Mononuclear cell (primary cell): ENCODE data around the gene COQ4. TPM values are rescaled to one million over a fixed set of nuclear protein-coding genes. Genes with fewer than 3 reads are reported as not detected.
A peak's percentile ranks its signal among the peaks of the same experiment; 100 is the strongest.

Experiments used
- H3K27me3 ChIP-seq: 2 replicates; pipeline ENCODE4 v1.6.0; 2011; ENCODE audit warnings: low read length, control low read depth; ENCODE audit not compliant: insufficient read depth
- H3K4me1 ChIP-seq: 2 replicates; pipeline ENCODE4 v1.5.1; 2011; ENCODE audit warnings: mild to moderate bottlenecking, low read length, control low read depth; ENCODE audit not compliant: insufficient read depth
- H3K4me3 ChIP-seq: 2 replicates; pipeline ENCODE4 v1.5.1; 2011; ENCODE audit warnings: mild to moderate bottlenecking, low read length, moderate library complexity
- H3K9me3 ChIP-seq: 2 replicates; pipeline ENCODE4 v1.5.1; 2011; ENCODE audit warnings: low read depth, mild to moderate bottlenecking, control low read depth, low read length
- total RNA-seq: library from RNA; depleted of rRNA; stranded (reverse); fragments of >200 nt; gene quantifications from one replicate; pipeline ENCODE4 v1.2.3, GENCODE V29; 2012

Gene COQ4
- total RNA-seq, 1 donor = 14.5 TPM

DNA sequence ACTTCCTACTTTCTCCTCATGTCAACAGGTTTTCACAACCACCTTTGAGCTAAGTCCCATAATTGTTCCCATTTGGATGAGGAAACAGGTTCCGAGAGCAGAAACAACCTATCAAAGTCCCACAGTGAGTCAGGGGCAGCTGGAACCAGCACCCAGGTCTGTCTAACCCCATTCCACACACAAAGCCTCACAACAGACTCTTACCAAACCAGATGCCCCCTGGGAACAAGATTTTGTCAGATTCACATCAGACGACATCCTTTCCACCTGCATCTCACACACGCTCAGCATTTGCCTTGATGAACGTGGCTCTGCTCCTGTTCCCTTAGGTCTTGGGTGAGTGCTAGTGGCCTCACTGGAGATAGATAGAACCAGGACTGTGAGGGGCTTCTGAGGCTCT is 29.5 kb upstream of the COQ4 start:
- no peaks in the 10 kb centered on the region for H3K27me3 ChIP-seq
- H3K9me3 ChIP-seq = no peaks in the 10 kb centered on the region
- H3K4me1 ChIP-seq = no peaks in the 10 kb centered on the region
- H3K4me3 ChIP-seq = no peak overlapping the region

- no peaks in the 10 kb centered on the region for H3K27me3 ChIP-seq
- no peaks in the 10 kb centered on the region for H3K9me3 ChIP-seq
- no peaks in the 10 kb centered on the region for H3K4me1 ChIP-seq
- no peak overlapping the region for H3K4me3 ChIP-seq
Observed at GRCh38 chr9:128294142-128294541, 28.5 kb upstream of the COQ4 start.

DNA sequence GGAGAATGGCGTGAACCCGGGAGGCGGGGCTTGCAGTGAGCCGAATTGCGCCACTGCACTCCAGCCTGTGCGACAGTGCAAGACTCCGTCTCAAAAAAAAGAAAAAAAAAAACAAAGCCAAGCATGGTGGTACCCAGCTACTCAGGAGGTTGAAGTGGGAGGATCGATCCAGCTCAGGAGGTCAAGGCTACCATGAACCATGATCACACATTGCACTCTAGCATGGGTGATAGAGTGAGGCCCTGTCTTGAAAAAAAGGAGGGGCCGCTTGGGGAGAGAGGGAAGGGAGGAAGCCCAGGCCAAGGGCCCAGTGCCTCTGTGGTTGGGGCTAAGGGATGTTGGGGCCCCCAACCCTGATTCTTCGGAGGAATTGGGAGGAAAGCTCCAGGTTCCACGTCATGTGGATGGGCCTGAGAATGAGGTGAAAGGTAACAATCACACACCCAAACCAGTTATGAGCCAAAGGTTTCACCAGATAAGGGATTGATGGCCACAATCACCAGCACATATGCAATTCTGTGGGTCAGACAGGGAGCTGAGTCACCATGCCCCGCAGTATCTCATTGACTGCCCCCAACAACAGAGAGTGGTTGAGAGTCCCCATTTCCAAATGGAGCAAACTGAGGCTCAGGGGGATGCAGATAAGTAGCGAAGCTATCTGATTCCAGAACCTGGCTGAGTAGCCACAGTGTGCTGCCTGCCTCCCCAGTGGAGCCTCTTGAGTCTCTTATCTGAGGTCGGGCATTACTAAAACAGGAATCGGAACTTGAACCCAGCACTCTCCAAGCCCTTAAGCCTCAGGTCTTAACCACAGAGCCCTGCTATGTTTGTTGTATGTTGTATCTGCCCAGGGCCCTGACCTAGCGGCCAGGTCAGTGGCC is 26.1 kb upstream of the COQ4 start:
- H3K27me3 ChIP-seq = no peaks in the 10 kb centered on the region
- H3K4me3 ChIP-seq = no peak overlapping the region
- no peaks in the 10 kb centered on the region for H3K9me3 ChIP-seq
- H3K4me1 ChIP-seq = no peaks in the 10 kb centered on the region

GRCh38 chr9:128297221-128297773 is 25.3 kb upstream of the COQ4 start:
- Histone ChIP-seq H3K4me1 (no peaks in the 10 kb centered on the region), H3K27me3 (no peaks in the 10 kb centered on the region), H3K4me3 (no peak overlapping the region), H3K9me3 (no peaks in the 10 kb centered on the region)

DNA sequence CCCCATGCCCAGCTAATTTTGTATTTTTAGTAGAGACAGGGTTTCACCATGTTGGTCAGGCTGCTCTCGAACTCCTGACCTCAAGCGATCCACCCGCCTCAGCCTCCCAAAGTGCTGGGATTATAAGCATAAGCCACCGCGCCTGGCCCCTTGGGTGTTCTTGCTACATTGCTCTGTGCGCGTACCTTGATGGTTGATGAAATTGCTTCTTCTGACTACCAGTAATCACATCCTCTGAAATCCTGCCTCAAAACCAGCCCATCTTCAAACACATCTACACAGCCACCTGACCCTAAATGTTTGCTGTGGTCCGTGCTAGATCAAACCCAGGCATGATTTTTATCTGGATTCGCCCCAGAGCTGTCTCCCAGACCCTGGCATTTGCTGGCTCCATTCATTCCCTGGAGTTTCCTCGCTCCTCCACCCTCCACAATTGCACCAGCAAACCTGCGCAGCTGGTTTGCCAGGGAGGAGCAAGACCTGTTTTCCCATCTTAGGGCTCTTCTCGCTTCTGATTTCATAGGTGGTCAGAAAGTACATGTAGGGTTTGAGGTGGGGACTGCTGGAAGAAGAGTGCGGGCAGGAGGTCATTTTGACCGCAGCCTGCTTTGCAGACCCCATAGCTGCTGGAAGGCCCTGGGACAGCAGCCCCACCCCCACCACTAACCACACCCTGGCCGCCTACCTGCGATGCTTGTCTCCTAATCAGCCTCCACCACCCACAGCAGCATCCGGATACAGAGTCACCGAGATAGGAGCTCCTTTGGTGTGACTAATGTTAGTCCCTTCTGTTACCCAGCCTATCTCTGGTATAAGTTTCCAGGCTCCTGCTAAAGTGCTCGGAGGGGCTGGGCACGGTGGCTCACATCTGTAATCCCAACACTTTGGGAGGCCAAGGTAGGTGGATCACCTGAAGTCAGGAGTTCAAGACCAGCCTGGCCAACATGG is 23.8 kb upstream of the COQ4 start:
- Histone ChIP-seq H3K9me3 (no peaks in the 10 kb centered on the region), H3K27me3 (no peaks in the 10 kb centered on the region), H3K4me3 (no peak overlapping the region), H3K4me1 (no peaks in the 10 kb centered on the region)

- H3K9me3 ChIP-seq = no peaks in the 10 kb centered on the region
Observed at GRCh38 chr9:128304136-128304970, 18.3 kb upstream of the COQ4 start.

GRCh38 chr9:128304971-128305288 is 17.7 kb upstream of the COQ4 start:
- Histone ChIP-seq H3K4me1 (no peaks in the 10 kb centered on the region), H3K4me3 (no peak overlapping the region), H3K9me3 (no peaks in the 10 kb centered on the region), H3K27me3 (no peaks in the 10 kb centered on the region)

More at GRCh38 chr9:128304136-128304970, 18.3 kb upstream of the COQ4 start:
- Histone ChIP-seq H3K4me1 (no peaks in the 10 kb centered on the region), H3K4me3 (no peak overlapping the region), H3K27me3 (no peaks in the 10 kb centered on the region)

GRCh38 chr9:128309551-128309950 is 13.1 kb upstream of the COQ4 start:
- Histone ChIP-seq H3K4me3 (no peak overlapping the region), H3K27me3 (no peaks in the 10 kb centered on the region), H3K4me1 (no peaks in the 10 kb centered on the region), H3K9me3 (no peaks in the 10 kb centered on the region)

DNA sequence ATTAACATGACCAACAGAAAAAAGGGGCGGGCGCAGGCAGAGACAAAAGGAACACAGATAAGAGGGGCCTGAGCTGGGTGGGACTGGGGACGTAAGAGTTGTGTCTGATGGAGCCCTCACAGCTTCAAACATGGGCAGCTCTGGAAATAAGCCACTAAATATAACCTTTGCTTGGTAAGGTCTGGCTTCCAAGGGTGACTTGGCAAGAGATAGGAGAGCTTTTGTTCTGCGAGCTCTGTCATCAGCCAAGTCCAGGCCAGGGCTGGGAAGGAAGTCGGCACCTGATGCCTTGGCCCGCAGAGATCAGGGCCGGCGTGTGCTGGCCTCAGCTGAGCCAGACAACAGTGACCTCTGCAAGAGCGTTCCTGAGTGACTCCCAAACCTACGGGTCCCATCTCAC is 12.2 kb upstream of the COQ4 start:
- Histone ChIP-seq H3K9me3 (no peaks in the 10 kb centered on the region), H3K4me3 (no peak overlapping the region)

DNA sequence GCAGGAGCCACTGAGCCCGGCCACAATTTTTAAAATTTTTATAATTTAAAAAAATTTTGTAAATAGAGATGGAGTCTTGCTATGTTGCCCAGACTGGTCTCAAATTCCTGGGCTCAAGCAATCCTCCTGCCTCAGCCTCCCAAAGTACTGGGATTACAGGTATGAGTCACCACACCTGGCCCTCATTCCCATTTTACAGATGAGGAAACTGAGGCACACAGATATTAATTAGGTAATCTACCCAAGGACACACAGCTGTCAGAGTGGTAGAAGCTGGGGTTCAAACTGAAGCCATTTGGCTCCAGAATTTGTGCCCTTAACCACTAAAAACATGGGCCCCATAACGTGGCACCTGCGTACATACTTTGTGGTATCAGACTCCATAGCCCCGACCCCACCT is 7.9 kb upstream of the COQ4 start:
- Histone ChIP-seq H3K4me3 (no peak overlapping the region), H3K27me3 (no peaks in the 10 kb centered on the region), H3K4me1 (no peaks in the 10 kb centered on the region), H3K9me3 (no peaks in the 10 kb centered on the region)

More for the DNA sequence above, 12.2 kb upstream of the COQ4 start:
- Histone ChIP-seq H3K27me3 (no peaks in the 10 kb centered on the region), H3K4me1 (no peaks in the 10 kb centered on the region)

DNA sequence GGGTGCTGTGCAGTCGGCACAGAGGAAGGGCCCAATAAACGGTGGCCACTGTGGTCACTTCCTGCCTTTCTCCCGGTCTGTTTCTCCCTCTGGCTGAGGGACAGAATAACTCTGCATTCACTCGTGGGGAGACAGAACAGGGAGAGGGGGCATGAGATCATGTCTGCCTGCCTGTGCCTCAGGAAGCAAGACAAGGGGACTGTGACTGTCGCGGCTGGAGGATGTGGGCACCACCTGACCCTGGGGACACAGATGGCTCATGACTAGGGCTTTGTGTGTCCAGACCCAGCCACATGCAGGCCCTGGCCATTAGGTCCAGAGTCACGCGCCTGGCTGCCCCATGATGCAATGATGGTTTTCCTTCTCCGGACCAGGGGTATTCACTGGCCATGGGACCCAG is 6.2 kb upstream of the COQ4 start:
- peaks cover 3% of the 10 kb centered on the region for H3K4me1 ChIP-seq
- no peaks in the 10 kb centered on the region for H3K27me3 ChIP-seq
- H3K9me3 ChIP-seq = no peaks in the 10 kb centered on the region
- no peak overlapping the region for H3K4me3 ChIP-seq

DNA sequence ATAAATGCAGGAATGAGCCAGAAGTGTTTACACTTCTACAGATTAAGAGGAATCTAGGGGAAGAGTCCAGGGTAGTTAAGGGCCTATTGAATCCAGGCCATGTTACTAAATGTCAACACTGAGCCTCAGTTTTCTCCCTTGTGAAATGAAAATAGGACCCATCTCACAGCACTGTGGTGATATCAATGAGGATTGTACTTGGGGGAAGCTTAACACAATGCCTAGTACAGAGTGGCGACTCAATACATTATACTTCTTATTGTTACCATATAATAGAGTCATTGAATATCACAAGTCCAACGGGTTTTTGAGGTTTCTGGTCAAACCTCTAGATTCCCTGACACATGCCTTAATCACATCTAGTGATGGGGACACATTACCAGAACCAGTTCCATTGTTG is 5.0 kb upstream of the COQ4 start:
- Histone ChIP-seq H3K9me3 (no peaks in the 10 kb centered on the region), H3K4me1 (peaks cover 10% of the 10 kb centered on the region), H3K27me3 (no peaks in the 10 kb centered on the region), H3K4me3 (no peak overlapping the region)

DNA sequence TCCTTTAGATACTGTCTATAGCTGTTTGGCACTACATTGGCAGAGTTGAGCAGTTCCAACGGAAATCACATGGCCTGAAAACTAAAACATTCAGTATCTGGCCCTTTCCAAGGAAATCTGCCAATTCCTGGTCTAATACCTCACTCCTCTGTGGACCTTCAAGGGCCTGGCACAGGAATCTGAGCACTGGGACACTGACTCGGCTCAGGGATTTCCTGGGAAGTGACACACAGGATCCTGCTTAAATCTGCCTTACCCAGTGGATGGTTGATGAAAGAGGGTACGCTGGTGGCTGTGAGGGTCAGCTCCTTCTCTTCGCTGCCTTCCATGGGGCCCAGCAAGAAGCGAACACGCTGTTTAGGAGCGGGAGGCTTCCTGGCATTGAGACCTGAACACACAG is 1.3 kb upstream of the COQ4 start:
- H3K9me3 ChIP-seq = no peaks in the 10 kb centered on the region
- no peak overlapping the region for H3K4me3 ChIP-seq
- no peaks in the 10 kb centered on the region for H3K27me3 ChIP-seq
- H3K4me1 ChIP-seq = peaks cover 29% of the 10 kb centered on the region

DNA sequence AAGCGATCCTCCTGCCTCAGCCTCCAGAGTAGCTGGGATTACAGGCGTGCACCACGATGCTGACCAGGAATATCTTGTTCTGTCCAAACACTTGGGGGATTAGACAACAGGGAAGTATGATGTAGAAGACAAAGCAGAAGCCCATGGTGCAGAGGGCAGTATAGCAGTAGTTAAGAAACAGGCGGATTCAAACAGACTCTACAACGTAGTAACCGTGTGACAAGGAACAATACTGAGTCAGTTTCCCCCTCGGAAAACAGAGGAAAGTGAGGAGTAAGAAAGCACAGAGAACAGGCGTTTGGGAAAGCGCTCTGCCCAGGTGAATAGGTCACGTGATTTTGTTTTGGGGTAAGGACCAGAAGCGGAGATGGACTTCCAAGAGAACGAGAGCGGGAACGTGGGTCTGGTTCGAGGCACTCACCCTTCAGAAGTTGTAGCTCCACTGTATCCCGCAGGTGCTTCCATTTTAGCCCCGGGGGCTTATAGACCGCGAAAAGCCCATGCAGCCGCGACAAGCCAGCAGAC is 698 bp upstream of the COQ4 start:
- no peaks in the 10 kb centered on the region for H3K27me3 ChIP-seq
- H3K9me3 ChIP-seq = no peaks in the 10 kb centered on the region
- peak overlapping the region; percentile 76 for H3K4me3 ChIP-seq
- H3K4me1 ChIP-seq = peaks cover 29% of the 10 kb centered on the region
